Transverse colon (tissue), 3 donors: Measurements from ENCODE around the gene DENND1C.

Source experiments
- POLR2A ChIP-seq: fragments of 450-650 bp; IDR thresholded peaks from one replicate; pipeline ENCODE4 v1.6.1; 2016; ENCODE audit warnings: antibody characterized with exemption, mild to moderate bottlenecking, moderate library complexity
- POLR2AphosphoS5 ChIP-seq, 3 donors: sonication (generic); formaldehyde crosslinking; IDR thresholded peaks; one replicate each; pipeline ENCODE4 v1.6.1; 2016; ENCODE audit warnings: antibody characterized with exemption in 3 of 3

DNA sequence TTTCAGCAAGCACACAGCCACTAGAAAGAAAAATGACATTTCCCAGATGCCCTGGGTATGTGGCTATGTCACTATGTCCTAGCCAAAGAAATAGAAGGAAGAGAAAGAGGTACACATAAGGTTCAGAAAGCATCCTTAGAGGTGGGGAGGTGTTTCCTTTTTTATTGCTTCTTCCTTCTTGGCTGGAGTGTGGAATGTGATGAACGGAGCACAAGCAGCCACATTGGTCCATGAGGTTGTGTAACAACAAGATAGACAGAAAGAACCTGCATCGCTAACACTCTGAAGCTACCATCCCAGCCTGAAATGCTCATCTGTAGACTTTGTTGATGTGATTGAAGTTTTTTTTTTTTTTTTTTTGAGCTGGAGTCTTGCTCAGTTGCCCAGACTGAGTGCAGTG is 28.7 kb downstream of the DENND1C start:
- TF ChIP-seq POLR2A (no peak), POLR2AphosphoS5 (IDR thresholded peaks at IDR 0.05) (no peak)
